CD8-positive, alpha-beta memory T cell (primary cell): Measurements from ENCODE around the gene CCR1. TPM values are rescaled to one million over a fixed set of nuclear protein-coding genes. Genes with fewer than 3 reads are reported as not detected.
A peak's percentile ranks its signal among the peaks of the same experiment; 100 is the strongest.
"Not testable (repeated sequence)": the region's sequence is repeated elsewhere in the genome, so short reads cannot be mapped to it uniquely, and the experiment has no call there.

ENCODE experiments used
- CTCF ChIA-PET: fragments of 350-600 bp; sonication (Branson Sonifier 250); formaldehyde crosslinking; loops from one replicate; lab custom pipeline; 2021; ENCODE audit warnings: antibody characterized with exemption; lab: Charles Lee
- POLR2A ChIA-PET: fragments of 350-600 bp; sonication (Branson Sonifier 250); formaldehyde crosslinking; loops from one replicate; lab custom pipeline; 2021; ENCODE audit warnings: antibody characterized with exemption; lab: Charles Lee
- DNase-seq, 5 donors: peaks; one replicate each; pipeline versions ENCODE4 v3.0.0 to v3.0.0-alpha.2; 2020 to 2022; ENCODE audit warnings: mixed read lengths in 1 of 5
- H3K27ac ChIP-seq: one replicate; pipeline ENCODE4 v1.7.0; 2013; ENCODE audit warnings: low read depth, mild to moderate bottlenecking, low read length, moderate library complexity
- H3K27me3 ChIP-seq: 2 replicates; pipeline ENCODE4 v1.7.0; 2013; ENCODE audit warnings: low read length, mild to moderate bottlenecking; ENCODE audit not compliant: insufficient read depth, poor library complexity, severe bottlenecking
- H3K36me3 ChIP-seq: 2 replicates; pipeline ENCODE4 v1.7.0; 2013; ENCODE audit warnings: mild to moderate bottlenecking, low read length, moderate library complexity; ENCODE audit not compliant: insufficient read depth
- H3K4me1 ChIP-seq: 2 replicates; pipeline ENCODE4 v1.7.0; 2013; ENCODE audit warnings: mild to moderate bottlenecking, low read length, moderate library complexity; ENCODE audit not compliant: insufficient read depth
- H3K4me3 ChIP-seq: 2 replicates; pipeline ENCODE4 v1.7.0; 2013; ENCODE audit warnings: mild to moderate bottlenecking, low read length
- H3K9me3 ChIP-seq: 2 replicates; pipeline ENCODE4 v1.7.0; 2013; ENCODE audit warnings: mild to moderate bottlenecking, low read length
- H3K27ac Mint-ChIP-seq, 8 donors: one replicate each; pipeline ENCODE4 v1.8.0; 2020 to 2021; ENCODE audit warnings: mixed read lengths in 8 of 8, mild to moderate bottlenecking in 6 of 8, inconsistent platforms in 3 of 8, moderate library complexity in 3 of 8
- H3K27me3 Mint-ChIP-seq, 2 donors: one replicate each; pipeline ENCODE4 v1.8.0; 2020 to 2021; ENCODE audit warnings: mixed read lengths in 2 of 2, mild to moderate bottlenecking in 1 of 2, moderate library complexity in 1 of 2
- H3K36me3 Mint-ChIP-seq, 3 donors: one replicate each; pipeline ENCODE4 v1.8.0; 2020 to 2021; ENCODE audit warnings: mixed read lengths in 3 of 3, inconsistent platforms in 1 of 3, mild to moderate bottlenecking in 1 of 3
- H3K4me1 Mint-ChIP-seq, 3 donors: one replicate each; pipeline ENCODE4 v1.8.0; 2020 to 2021; ENCODE audit warnings: mixed read lengths in 3 of 3, inconsistent platforms in 1 of 3, mild to moderate bottlenecking in 1 of 3
- H3K4me3 Mint-ChIP-seq, 7 donors: one replicate each; pipeline ENCODE4 v1.8.0; 2020 to 2021; ENCODE audit warnings: mixed read lengths in 7 of 7, mild to moderate bottlenecking in 6 of 7, moderate library complexity in 4 of 7, inconsistent platforms in 2 of 7
- H3K9me3 Mint-ChIP-seq, 5 donors: one replicate each; pipeline ENCODE4 v1.8.0; 2020 to 2022; ENCODE audit warnings: mixed read lengths in 5 of 5, mild to moderate bottlenecking in 3 of 5, moderate library complexity in 2 of 5, inconsistent platforms in 1 of 5
- polyA plus RNA-seq: library from polyadenylated mRNA; unstranded; fragments of 300-500 nt; fragmentation: Illumina TruSeq; gene quantifications from one replicate; pipeline ENCODE4 v1.2.3, GENCODE V29; 2021
- total RNA-seq, 2 experiments: library from RNA; stranded (reverse); gene quantifications; one replicate each; pipeline ENCODE4 v1.2.3, GENCODE V29; 2021

Gene CCR1
- total and polyA plus RNA-seq, 3 experiments from 2014 or later: 1.5 to 10.8 (median 1.8) TPM

- H3K4me1 ChIP-seq: peaks cover 38% of the 10 kb centered on the region
Measured at GRCh38 chr3:46209053-46209452, 940 bp upstream of the CCR1 start.

GRCh38 chr3:46207514-46207913 is 599 bp downstream of the CCR1 start:
- H3K9me3 Mint-ChIP-seq, H3K9me3 ChIP-seq, H3K27me3 Mint-ChIP-seq, POLR2A ChIA-PET, H3K4me3 ChIP-seq, H3K36me3 ChIP-seq, DNase-seq, H3K27ac ChIP-seq, H3K27me3 ChIP-seq, H3K36me3 Mint-ChIP-seq: not testable (repeated sequence)
- H3K4me1 Mint-ChIP-seq: peaks cover 46 to 62% (median 54%) of the 10 kb centered on the region in 3 donors
- H3K4me3 Mint-ChIP-seq: peak overlapping the region; percentile 55 to 94 (median 88)
- peak overlapping the region; percentile 75 to 97 (median 87) for H3K27ac Mint-ChIP-seq
- H3K4me1 ChIP-seq: peaks cover 23% of the 10 kb centered on the region
- CTCF ChIA-PET: interaction anchor here (0.8 to 3.0 kb wide), 12 partner anchors 11 to 269 kb away, joined by 3 to 32 read pairs (median 4); partner anchors contain the start of gene CCR5

More at GRCh38 chr3:46209053-46209452, 940 bp upstream of the CCR1 start:
- Mint-ChIP-seq H3K27me3 (no peaks in the 10 kb centered on the region), H3K27ac (peak overlapping the region; percentile 75 to 97 (median 87)), H3K36me3 (no peaks in the 10 kb centered on the region), H3K9me3 (no peaks in the 10 kb centered on the region), H3K4me1 (peaks cover 42 to 62% (median 54%) of the 10 kb centered on the region in 3 donors), H3K4me3 (peak overlapping the region in 3 of 7 donors; percentile 40 to 74 (median 52))
- ChIA-PET POLR2A (no interaction called here), CTCF (interaction anchor here (0.9 to 3.0 kb wide), 11 partner anchors 8 to 270 kb away, joined by 3 to 32 read pairs (median 5); partner anchors contain the start of gene CCR5)
- Histone ChIP-seq H3K9me3 (no peaks in the 10 kb centered on the region), H3K27me3 (no peaks in the 10 kb centered on the region), H3K4me3 (no peak overlapping the region), H3K27ac (no peak overlapping the region), H3K36me3 (no peaks in the 10 kb centered on the region)
- no peak for DNase-seq

DNA sequence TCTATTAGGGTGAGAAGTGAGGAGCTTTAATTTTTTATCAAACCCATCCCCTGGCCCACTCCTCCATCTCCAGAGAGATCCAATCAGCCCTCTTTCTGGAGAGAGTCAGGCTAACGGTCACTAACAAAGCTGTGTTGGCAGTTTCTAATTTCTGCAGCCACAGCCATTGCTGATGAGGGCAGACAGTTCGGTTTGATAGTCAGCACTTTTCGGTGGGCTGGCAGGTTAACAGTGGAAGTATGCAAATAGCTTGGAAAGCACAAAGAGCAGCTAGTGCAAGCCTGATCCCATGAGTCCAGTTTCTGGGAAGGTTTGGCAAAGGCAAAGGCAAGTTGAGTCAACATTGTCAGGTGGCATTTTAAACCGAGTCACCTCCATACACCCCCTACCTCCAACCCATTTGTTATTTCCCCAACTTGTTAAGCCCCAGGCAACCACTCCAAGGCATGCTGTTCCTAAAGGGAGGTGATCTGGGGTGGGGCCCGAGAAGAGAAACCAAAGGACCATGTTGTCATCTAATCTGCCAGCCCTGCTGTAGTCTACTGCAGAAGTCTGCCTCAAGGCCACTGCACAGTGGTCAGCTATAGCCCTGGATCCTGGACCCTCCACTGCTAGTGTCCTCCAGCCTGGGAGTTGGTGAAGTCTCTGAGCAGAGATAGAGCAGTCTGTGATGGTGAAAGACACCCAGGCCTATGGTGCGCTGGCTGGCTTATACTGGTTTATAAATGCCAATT is 1.7 kb downstream of the CCR1 start:
- no peaks in the 10 kb centered on the region for H3K9me3 Mint-ChIP-seq
- ChIA-PET POLR2A (no interaction called here), CTCF (interaction anchor here (0.8 to 3.0 kb wide), 4 partner anchors 21 to 163 kb away, joined by 3 to 32 read pairs (median 4); partner anchors contain the start of gene CCR5)
- H3K27ac Mint-ChIP-seq: peak overlapping the region in 7 of 8 donors; percentile 78 to 97 (median 88)
- peak overlapping the region; percentile 43 to 94 (median 88) for H3K4me3 Mint-ChIP-seq
- H3K27me3 ChIP-seq: no peaks in the 10 kb centered on the region
- H3K36me3 ChIP-seq: no peaks in the 10 kb centered on the region
- peaks cover 21% of the 10 kb centered on the region for H3K4me1 ChIP-seq
- H3K27me3 Mint-ChIP-seq: no peaks in the 10 kb centered on the region
- H3K4me1 Mint-ChIP-seq: peaks cover 46 to 62% (median 54%) of the 10 kb centered on the region in 3 donors
- H3K9me3 ChIP-seq: no peaks in the 10 kb centered on the region
- H3K4me3 ChIP-seq: no peak overlapping the region
- no peak for DNase-seq
- H3K27ac ChIP-seq: no peak overlapping the region
- H3K36me3 Mint-ChIP-seq: peaks cover 0 to 11% (median 6%) of the 10 kb centered on the region in 3 donors

- CTCF ChIA-PET: interaction anchor here (1.4 kb wide), 1 partner anchor 71 kb away, joined by 3 read pairs; no protein-coding TSS in a partner anchor
- H3K27me3 ChIP-seq: no peaks in the 10 kb centered on the region
- Mint-ChIP-seq H3K4me1 (peaks cover 46 to 62% (median 52%) of the 10 kb centered on the region in 3 donors), H3K9me3 (no peaks in the 10 kb centered on the region), H3K36me3 (peaks cover 0 to 11% (median 6%) of the 10 kb centered on the region in 3 donors), H3K27ac (peak overlapping the region; percentile 35 to 97 (median 88)), H3K27me3 (no peaks in the 10 kb centered on the region), H3K4me3 (peak overlapping the region; percentile 43 to 94 (median 88))
- no peaks in the 10 kb centered on the region for H3K9me3 ChIP-seq
- no peak overlapping the region for H3K27ac ChIP-seq
- H3K36me3 ChIP-seq: no peaks in the 10 kb centered on the region
- peaks cover 21% of the 10 kb centered on the region for H3K4me1 ChIP-seq
- H3K4me3 ChIP-seq: no peak overlapping the region
- POLR2A ChIA-PET: interaction anchor here (0.6 kb wide), 1 partner anchor 493 kb away, joined by 4 read pairs; no protein-coding TSS in a partner anchor
- DNase-seq: no peak
Measured at GRCh38 chr3:46205286-46205960, 2.7 kb downstream of the CCR1 start.

DNA sequence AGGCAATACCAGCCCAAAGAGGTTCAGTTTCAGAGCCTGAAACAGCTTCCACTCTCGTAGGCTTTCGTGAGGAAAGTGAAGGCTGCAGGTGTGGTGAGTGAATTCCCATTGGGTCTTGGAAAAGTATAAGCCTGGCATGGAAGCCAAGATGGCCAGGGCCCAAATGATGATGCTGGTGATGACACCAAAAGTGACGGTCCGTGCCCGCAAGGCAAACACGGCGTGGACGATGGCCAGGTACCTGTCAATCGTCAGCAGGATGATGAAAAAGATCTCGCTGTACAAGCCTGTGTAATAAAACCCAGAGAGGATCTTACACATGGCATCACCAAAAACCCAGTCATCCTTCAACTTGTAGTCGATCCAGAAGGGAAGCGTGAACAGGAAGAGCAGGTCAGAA is 4.4 kb downstream of the CCR1 start:
- POLR2A ChIA-PET: no interaction called here
- Histone ChIP-seq H3K27ac (no peak overlapping the region), H3K4me3 (no peak overlapping the region), H3K9me3 (no peaks in the 10 kb centered on the region), H3K36me3 (no peaks in the 10 kb centered on the region), H3K4me1 (peaks cover 21% of the 10 kb centered on the region), H3K27me3 (no peaks in the 10 kb centered on the region)
- no peak for DNase-seq
- Mint-ChIP-seq H3K9me3 (no peaks in the 10 kb centered on the region), H3K36me3 (peaks cover 0 to 11% (median 6%) of the 10 kb centered on the region in 3 donors), H3K4me1 (peaks cover 37 to 45% (median 38%) of the 10 kb centered on the region in 3 donors), H3K27ac (peak overlapping the region in 4 of 8 donors; percentile 76 to 95 (median 86)), H3K4me3 (peak overlapping the region in 1 of 7 donors; percentile 4), H3K27me3 (no peaks in the 10 kb centered on the region)
- CTCF ChIA-PET: no interaction called here

- H3K27ac ChIP-seq: no peak overlapping the region
- Mint-ChIP-seq H3K27ac (no peak overlapping the region), H3K27me3 (no peaks in the 10 kb centered on the region), H3K4me1 (peaks cover 26 to 33% (median 26%) of the 10 kb centered on the region in 3 donors), H3K9me3 (peaks cover 0 to 2% (median 0%) of the 10 kb centered on the region in 5 donors), H3K36me3 (peaks cover 0 to 18% (median 6%) of the 10 kb centered on the region in 3 donors), H3K4me3 (peak overlapping the region in 1 of 7 donors; percentile 38)
- H3K9me3 ChIP-seq: no peaks in the 10 kb centered on the region
- H3K4me1 ChIP-seq: peaks cover 9% of the 10 kb centered on the region
- POLR2A ChIA-PET: no interaction called here
- DNase-seq: no peak
- no peaks in the 10 kb centered on the region for H3K36me3 ChIP-seq
- H3K27me3 ChIP-seq: no peaks in the 10 kb centered on the region
- CTCF ChIA-PET: no interaction called here
- no peak overlapping the region for H3K4me3 ChIP-seq
Measured at GRCh38 chr3:46202535-46202934, 5.6 kb downstream of the CCR1 start.

GRCh38 chr3:46200790-46201189 is 7.3 kb downstream of the CCR1 start:
- no peaks in the 10 kb centered on the region for H3K9me3 ChIP-seq
- no peak for DNase-seq
- H3K9me3 Mint-ChIP-seq: peaks cover 0 to 2% (median 0%) of the 10 kb centered on the region in 5 donors
- H3K36me3 ChIP-seq: no peaks in the 10 kb centered on the region
- H3K27me3 ChIP-seq: no peaks in the 10 kb centered on the region
- H3K36me3 Mint-ChIP-seq: peaks cover 0 to 18% (median 6%) of the 10 kb centered on the region in 3 donors
- POLR2A ChIA-PET: no interaction called here
- no peak overlapping the region for H3K4me3 Mint-ChIP-seq
- peak overlapping the region in 4 of 8 donors; percentile 52 to 85 (median 64) for H3K27ac Mint-ChIP-seq
- H3K4me1 Mint-ChIP-seq: peaks cover 10 to 16% (median 13%) of the 10 kb centered on the region in 3 donors
- H3K4me3 ChIP-seq: no peak overlapping the region
- H3K27me3 Mint-ChIP-seq: no peaks in the 10 kb centered on the region
- H3K27ac ChIP-seq: no peak overlapping the region
- CTCF ChIA-PET: interaction anchor here (0.7 to 1.3 kb wide), 4 partner anchors 10 to 170 kb away, joined by 3 read pairs; partner anchors contain the start of gene CCR5
- H3K4me1 ChIP-seq: no peaks in the 10 kb centered on the region
